HTR-8/SVneo (cell line): ENCODE data around the gene CCDC60.

Experiments used
- DNase-seq: peaks from one replicate; pipeline ENCODE4 v3.0.0; 2011; ENCODE audit warnings: low spot score, mixed read lengths; ENCODE audit not compliant: insufficient read length
- FAIRE-seq: peaks from 2 replicates; lab custom pipeline; 2011; peaks lifted over from hg19 to GRCh38; lab: Jason Lieb, UNC

The CCDC60 gene

DNA sequence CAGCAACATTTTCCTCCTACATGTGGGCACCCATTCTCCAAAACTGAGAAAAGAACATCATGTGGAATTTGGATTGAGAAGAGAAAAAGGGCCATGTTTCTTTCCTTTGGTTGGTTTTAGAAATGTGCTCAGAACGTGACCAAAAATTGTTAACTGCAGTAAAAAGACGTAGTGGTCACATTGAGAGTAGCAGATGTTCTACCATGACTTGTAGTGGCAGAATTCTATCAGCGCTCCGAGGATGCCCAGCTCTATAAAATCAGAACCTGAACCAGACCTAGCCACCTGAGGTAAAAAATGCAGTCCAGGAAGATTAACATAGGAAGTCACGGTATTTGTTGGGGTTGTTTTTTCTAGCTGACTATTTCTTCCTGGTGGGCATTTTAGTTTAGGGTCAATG is 157.3 kb downstream of the CCDC60 start:
- DNase-seq (no peak), FAIRE-seq (no peak)

- FAIRE-seq (no peak), DNase-seq (no peak)
Observed at GRCh38 chr12:119500209-119500608, 165.7 kb downstream of the CCDC60 start.

- no peak for FAIRE-seq
- DNase-seq, result no peak
Observed at GRCh38 chr12:119501052-119501451, 166.5 kb downstream of the CCDC60 start.

DNA sequence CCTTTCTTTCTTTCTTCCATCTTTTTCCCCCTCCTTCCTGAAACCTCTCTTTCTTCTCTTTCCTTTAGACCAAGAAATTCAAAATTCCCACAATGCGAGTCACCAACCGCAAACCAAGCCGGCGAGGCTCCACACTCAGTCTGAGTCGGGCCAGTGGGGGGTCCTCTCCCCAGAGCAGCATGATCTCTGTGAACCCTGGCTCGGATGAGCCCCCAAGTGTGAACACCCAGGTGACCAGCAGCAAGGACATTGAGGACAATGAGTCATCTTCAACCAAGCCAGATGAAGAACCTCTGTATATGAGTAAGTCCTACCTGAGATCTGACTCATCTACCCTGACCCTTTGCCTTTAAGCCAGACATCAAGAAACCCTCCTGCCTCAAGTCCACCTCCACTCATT is 170.5 kb downstream of the CCDC60 start:
- FAIRE-seq (no peak), DNase-seq (no peak)

DNA sequence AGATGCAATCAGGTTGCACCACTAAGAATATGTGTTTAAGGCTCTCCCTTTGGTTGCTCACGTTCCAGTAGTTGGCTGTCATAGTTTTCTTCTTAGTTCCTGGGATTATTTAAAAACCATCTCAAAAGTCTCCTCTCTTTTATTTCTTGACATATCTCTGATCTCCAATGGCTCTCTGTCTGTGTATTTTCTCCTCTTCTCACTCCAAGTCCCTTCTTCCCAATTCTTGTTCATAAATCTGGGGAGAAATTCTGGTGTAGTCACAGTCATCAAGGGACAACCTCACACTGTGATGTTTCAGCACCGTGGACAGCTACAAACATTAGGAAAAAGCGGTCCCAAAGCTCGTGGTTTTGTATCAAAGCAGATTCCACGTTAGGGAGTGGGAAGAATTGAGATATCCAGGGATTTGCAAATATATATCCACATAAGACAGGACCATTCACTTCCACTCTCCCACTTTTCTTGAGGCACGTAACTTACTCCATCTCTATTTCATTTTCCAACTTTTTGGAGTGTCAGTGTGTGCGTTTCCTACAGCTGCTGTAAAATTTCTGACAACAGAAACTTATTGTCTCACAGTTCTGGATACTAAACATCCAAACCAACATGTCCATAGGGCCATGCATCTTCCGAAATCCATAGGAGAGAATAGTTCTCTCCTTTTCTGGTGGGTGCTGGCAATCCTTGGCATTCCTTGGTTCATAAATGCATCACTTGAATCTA is 178.4 kb downstream of the CCDC60 start:
- peak; percentile 7 for DNase-seq

GRCh38 chr12:119528241-119528640 is 193.7 kb downstream of the CCDC60 start:
- DNase-seq (no peak), FAIRE-seq (no peak)

More for the DNA sequence above, 178.4 kb downstream of the CCDC60 start:
- FAIRE-seq, result no peak

- no peak for DNase-seq
- no peak for FAIRE-seq
Observed at GRCh38 chr12:119540476-119540875, 205.9 kb downstream of the CCDC60 start.

DNA sequence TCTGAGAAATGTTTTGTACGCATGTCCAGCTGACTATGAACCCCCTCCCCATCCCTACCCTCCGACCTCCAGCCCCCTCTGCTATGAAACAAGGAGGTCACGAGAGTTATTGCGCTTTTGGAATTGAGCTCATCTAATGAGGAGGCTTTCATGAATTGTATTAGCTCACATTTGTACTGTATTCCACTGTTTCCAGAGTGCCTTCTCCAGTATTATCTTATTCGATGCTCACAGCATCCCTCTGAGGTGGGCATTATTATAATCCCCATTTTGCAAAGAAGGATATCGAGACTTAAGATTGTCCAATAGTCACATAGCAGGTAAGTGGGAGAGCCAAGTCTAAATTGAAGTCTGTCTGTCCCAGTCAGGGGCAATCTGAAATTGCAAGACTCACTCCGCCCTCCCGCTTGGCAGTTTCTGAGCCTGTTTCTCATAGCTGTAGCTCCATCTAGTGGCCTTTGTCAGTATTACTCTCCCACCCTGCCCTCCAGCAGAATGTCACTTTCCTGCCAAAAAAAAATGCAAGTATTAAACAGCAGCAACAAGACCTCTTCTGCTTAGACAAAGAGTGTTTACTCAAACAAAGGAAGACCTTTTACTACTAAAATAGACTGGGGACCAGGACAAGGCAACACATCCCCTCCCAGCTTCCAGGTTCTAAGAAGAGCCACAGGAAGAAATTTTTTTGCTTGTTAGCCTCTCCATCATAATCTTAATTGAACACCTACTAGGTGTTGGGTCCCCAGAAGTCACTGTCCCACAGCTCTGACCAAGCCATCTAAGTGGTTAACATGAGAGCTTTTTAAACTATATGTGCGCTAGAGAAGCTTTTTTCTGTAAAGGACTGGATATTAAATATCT is 210.5 kb downstream of the CCDC60 start:
- peak; percentile 69 for FAIRE-seq

GRCh38 chr12:119546340-119546739 is 211.8 kb downstream of the CCDC60 start:
- DNase-seq (no peak), FAIRE-seq (no peak)

More for the DNA sequence above, 210.5 kb downstream of the CCDC60 start:
- DNase-seq, result peak; percentile 57

DNA sequence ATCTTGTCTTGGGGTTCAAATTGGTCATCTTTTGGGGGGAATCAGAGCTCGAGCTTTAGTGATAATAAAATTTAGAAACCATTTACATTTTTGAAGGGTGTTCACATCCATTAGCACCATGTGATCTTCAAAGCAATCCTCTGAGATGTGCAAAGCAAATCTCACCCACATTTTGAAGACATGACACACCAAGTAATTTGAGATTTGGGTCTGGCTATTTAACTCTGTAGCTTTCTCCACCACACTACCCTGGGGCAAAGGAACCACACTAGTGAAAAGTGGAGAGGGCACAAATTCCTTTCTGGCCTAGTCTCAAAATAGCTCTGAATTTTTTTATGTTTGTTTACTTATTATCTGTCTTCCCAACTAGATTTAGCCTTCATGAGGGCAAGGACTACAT is 212.5 kb downstream of the CCDC60 start:
- DNase-seq, result no peak
- FAIRE-seq, result no peak

- no peak for FAIRE-seq
- DNase-seq, result no peak
Observed at GRCh38 chr12:119556854-119557253, 222.3 kb downstream of the CCDC60 start.

DNA sequence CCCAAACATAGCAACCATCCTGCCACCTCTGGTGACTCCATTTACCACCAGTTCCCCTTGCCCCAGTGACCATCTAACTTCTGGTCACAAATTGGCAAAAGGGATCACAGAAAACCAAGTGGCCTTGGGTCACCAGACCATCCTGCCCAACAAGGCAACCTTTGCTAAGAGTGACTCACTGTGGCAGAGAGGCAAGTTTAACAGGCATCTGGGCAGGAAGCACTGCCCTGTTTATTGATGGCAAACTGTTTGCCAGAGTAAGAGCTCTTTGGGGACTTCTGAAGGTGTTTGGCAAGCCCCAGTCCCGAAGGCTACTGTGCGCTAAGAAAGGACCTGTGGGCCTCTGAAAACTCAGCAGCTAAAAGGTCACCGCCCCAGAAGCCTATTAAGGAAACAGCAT is 230.9 kb downstream of the CCDC60 start:
- DNase-seq (no peak), FAIRE-seq (no peak)

DNA sequence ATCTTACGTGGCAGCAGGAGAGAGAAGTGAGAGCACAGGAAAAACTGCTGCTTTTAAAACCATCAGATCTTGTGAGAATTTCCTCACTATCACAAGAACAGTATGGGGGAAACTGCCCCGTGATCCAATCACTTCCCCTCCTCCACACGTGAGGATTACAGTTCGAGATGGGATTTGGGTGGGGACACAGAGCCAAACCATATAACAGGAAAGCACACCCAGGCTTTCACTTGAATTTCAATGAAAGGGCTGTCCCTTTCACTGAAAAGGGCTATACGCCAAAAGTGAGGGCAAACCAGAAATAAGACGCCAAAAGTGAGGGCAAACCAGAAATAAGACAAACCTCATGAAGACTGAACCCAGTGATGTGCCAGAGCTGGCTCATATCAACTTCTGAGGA is 236.2 kb downstream of the CCDC60 start:
- FAIRE-seq, result no peak

DNA sequence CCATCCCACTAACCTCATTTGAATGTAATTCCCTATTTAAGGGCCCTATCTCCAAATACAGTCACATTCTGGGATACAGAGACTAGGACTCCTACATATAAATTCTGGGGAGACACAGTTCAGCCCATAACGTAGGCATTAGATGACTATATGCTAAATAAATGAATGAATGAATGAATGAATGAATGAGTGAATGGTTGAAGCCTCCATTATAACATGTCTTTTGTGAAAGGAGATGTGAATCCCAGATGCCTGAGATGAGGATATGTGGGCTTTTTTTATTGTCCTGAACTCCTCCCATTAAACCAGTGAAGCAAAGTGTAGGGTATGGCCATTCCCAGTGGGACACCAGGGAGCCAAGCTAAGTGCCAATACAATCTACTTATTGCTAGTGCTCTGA is 238.6 kb downstream of the CCDC60 start:
- DNase-seq (no peak), FAIRE-seq (no peak)

More for the DNA sequence above, 236.2 kb downstream of the CCDC60 start:
- DNase-seq, result no peak

DNA sequence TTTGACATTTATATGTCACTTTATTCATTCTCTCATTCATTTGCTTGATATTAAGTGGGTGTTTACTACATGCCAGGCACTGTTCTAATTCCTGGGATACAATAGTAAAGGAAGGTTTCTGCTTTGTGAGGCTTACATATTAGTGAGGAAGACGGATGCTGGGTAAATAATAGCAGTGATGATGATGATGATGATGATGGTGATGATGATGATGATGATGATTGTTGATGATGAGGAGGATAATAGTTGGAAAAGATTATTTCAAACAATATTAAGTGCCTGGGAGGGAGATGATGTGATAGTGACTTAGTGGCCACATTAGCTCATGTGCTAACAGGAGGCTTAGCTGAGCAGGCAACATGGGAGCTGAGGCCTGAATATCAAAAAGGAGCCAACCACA is 239.7 kb downstream of the CCDC60 start:
- no peak for FAIRE-seq

DNA sequence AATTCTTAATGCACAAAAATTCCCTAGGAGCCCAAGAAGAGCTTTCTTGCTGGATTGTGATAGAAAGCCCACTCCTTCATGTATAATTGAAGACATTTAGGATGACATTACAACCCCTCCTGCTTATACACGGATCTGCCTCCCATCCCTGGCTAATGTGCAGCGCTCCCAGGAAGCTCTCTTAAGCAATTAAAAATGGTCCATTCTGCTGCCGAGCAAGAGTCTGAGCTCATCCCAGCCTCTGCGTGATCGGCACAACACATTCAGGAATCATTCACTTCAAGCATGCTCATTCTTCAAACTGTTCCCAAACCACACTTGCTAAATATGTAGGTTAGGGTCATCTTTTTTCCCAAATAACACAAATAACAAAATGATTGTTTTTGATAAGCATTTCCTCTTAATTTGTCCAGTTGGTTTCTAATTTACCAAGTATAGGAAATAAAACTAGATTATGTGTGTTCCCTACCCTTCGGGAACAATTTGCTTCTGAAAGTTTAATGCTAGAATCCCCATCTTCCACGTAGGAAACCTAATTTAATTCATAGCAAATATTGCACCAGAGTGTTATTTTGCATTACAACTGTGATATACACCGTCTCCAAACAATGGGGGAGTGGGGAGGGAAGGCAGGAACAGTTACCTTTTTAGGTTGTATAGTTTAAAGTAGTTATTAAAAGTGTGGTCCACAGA is 241.7 kb downstream of the CCDC60 start:
- DNase-seq (no peak), FAIRE-seq (no peak)

More for the DNA sequence above, 239.7 kb downstream of the CCDC60 start:
- no peak for DNase-seq

- FAIRE-seq (no peak), DNase-seq (no peak)
Observed at GRCh38 chr12:119576915-119577314, 242.4 kb downstream of the CCDC60 start.

DNA sequence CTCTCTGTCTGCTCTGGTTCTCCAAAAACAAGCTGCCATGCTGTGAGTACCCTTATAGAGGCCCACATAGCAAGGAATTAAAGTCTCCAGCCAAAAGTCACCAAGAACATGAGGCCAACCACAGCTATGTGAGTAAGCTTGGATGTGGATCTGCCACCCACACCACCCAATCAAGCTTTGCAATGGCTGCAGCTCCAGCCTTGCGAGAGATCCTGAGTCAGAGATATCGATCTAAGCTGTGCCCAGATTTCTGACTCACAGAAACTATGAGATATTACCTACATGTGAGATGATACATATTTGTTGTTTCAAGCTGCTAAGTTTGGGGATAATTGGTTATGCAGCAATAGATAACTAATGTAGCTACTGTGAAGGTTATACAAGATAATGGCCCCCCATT is 243.6 kb downstream of the CCDC60 start:
- DNase-seq, result no peak
- no peak for FAIRE-seq

GRCh38 chr12:119589097-119589496 is 254.6 kb downstream of the CCDC60 start:
- DNase-seq (no peak), FAIRE-seq (no peak)

DNA sequence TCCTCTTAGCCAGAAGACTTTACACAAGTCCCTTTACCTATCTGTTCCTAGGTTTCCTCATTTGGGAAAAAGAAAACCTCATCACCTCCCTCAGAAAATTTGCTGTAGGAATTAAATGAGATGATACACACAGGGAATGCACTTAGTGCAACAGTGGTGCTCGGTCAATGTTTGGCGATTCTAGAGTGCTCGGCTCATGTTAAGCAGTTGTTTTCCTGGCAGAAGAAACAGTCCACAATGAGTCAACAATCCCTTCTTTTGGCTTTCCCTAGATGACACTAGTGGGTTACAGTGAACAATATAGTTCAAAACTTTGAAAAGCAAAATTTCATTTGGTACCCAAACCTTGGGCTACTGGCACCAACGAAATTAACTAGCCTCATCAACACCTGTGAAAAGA is 255.1 kb downstream of the CCDC60 start:
- FAIRE-seq, result no peak

More for the DNA sequence above, 255.1 kb downstream of the CCDC60 start:
- no peak for DNase-seq
